Activated B cell treated with CpG ODN at 0.5 μM for 24 hours (primary cell): ENCODE measurements around the gene TBC1D30. TPM values are rescaled to one million over a fixed set of nuclear protein-coding genes. Genes with fewer than 3 reads are reported as not detected.
"Not testable (repeated sequence)": the region's sequence is repeated elsewhere in the genome, so short reads cannot be mapped to it uniquely, and the experiment has no call there.

ENCODE experiments used
- ATAC-seq: fragments of 200-7000 bp; cut with Tn5 transposase; one replicate; pipeline ENCODE4 v1.10.0; 2021; ENCODE audit warnings: low read depth, mild to moderate bottlenecking, moderate library complexity
- CTCF ChIA-PET: fragments of 350-600 bp; sonication (Branson Sonifier 250); formaldehyde crosslinking; loops from one replicate; lab custom pipeline; 2021; ENCODE audit warnings: antibody characterized with exemption; lab: Charles Lee
- POLR2A ChIA-PET: fragments of 350-600 bp; sonication (Branson Sonifier 250); formaldehyde crosslinking; loops from one replicate; lab custom pipeline; 2021; ENCODE audit warnings: antibody characterized with exemption; lab: Charles Lee
- DNase-seq: peaks from one replicate; pipeline ENCODE4 v3.0.0; 2022
- H3K27ac Mint-ChIP-seq: one replicate; pipeline ENCODE4 v1.8.0; 2020; ENCODE audit warnings: mixed read lengths
- H3K27me3 Mint-ChIP-seq: one replicate; pipeline ENCODE4 v1.8.0; 2021; ENCODE audit warnings: mixed read lengths
- H3K36me3 Mint-ChIP-seq: one replicate; pipeline ENCODE4 v1.8.0; 2021; ENCODE audit warnings: low read depth, mixed read lengths
- H3K4me1 Mint-ChIP-seq: one replicate; pipeline ENCODE4 v1.8.0; 2021; ENCODE audit warnings: mixed read lengths
- H3K4me3 Mint-ChIP-seq: one replicate; pipeline ENCODE4 v1.8.0; 2020; ENCODE audit warnings: mild to moderate bottlenecking, mixed read lengths
- H3K9me3 Mint-ChIP-seq: one replicate; pipeline ENCODE4 v1.8.0; 2020; ENCODE audit warnings: mixed read lengths
- intact Hi-C: fragments of 100-400 bp; cut with micrococcal nuclease; formaldehyde crosslinking; loops from one replicate; pipeline ENCODE4 v1.15.1; 2024
- total RNA-seq: library from RNA; stranded (reverse); gene quantifications from 2 replicates; pipeline ENCODE4 v1.2.3, GENCODE V29; 2022
- TF ChIP-seq, protein P1 (sequence below): fragments of 200-600 bp; IDR thresholded peaks from one replicate; pipeline ENCODE4 v1.8.0; 2022; ENCODE audit warnings: antibody characterized with exemption, mild to moderate bottlenecking

Gene TBC1D30, protein sequence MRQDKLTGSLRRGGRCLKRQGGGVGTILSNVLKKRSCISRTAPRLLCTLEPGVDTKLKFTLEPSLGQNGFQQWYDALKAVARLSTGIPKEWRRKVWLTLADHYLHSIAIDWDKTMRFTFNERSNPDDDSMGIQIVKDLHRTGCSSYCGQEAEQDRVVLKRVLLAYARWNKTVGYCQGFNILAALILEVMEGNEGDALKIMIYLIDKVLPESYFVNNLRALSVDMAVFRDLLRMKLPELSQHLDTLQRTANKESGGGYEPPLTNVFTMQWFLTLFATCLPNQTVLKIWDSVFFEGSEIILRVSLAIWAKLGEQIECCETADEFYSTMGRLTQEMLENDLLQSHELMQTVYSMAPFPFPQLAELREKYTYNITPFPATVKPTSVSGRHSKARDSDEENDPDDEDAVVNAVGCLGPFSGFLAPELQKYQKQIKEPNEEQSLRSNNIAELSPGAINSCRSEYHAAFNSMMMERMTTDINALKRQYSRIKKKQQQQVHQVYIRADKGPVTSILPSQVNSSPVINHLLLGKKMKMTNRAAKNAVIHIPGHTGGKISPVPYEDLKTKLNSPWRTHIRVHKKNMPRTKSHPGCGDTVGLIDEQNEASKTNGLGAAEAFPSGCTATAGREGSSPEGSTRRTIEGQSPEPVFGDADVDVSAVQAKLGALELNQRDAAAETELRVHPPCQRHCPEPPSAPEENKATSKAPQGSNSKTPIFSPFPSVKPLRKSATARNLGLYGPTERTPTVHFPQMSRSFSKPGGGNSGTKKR
- total RNA-seq: 0.13 and 0.32 TPM in 2 replicates

DNA sequence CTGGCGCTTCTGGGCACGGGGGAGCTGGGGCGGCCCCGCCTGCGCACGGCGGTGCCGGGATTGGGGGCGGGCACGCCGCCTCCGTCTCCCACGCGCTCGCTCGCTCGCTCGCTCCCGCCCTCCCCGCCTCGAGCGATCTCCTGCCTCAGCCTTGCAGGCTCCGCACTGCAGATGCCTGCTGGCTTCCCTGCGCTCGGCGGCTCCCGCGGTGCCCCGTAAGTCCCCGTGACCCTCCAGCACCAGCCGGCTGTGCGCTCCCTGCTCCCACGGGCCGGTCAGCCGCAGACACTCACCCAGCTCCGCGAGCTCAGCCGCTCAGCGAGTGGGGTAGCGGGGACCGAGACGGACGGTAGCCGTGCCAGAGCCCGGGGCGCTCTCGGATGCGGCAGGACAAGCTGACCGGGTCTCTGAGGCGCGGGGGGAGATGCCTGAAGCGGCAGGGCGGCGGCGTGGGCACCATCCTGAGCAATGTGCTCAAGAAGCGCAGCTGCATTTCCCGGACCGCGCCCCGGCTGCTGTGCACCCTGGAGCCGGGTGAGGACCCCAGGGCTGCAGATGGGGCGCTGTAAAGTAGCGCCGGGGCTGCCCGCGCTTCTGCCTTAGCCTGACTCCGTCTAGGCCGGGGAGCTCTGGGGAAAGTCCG is at the start of gene TBC1D30:
Gene TBC1D30 (plus strand): TSS at position 148 of the 643 bp plus-strand sequence. CDS start 233 bp downstream, at position 381.
- CTCF ChIA-PET: no interaction called here
- Mint-ChIP-seq H3K4me3 (peak within 1 kb of the TSS; percentile 73), H3K36me3 (no peaks in the 10 kb centered on the region), H3K27me3 (peaks cover 39% of the 10 kb centered on the region), H3K4me1 (peaks cover 17% of the 10 kb centered on the region), H3K27ac (no peak within 1 kb of the TSS), H3K9me3 (peaks cover 3% of the 10 kb centered on the region)
- TF ChIP-seq, protein P1, sequence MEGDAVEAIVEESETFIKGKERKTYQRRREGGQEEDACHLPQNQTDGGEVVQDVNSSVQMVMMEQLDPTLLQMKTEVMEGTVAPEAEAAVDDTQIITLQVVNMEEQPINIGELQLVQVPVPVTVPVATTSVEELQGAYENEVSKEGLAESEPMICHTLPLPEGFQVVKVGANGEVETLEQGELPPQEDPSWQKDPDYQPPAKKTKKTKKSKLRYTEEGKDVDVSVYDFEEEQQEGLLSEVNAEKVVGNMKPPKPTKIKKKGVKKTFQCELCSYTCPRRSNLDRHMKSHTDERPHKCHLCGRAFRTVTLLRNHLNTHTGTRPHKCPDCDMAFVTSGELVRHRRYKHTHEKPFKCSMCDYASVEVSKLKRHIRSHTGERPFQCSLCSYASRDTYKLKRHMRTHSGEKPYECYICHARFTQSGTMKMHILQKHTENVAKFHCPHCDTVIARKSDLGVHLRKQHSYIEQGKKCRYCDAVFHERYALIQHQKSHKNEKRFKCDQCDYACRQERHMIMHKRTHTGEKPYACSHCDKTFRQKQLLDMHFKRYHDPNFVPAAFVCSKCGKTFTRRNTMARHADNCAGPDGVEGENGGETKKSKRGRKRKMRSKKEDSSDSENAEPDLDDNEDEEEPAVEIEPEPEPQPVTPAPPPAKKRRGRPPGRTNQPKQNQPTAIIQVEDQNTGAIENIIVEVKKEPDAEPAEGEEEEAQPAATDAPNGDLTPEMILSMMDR: no peak
- intact Hi-C loops: no loop called here
- POLR2A ChIA-PET: interaction anchor here (0.6 kb wide), 1 partner anchor 31 kb away, joined by 4 read pairs; no protein-coding TSS in a partner anchor
- peak; percentile 16 for DNase-seq
- ATAC-seq: peak; percentile 40

DNA sequence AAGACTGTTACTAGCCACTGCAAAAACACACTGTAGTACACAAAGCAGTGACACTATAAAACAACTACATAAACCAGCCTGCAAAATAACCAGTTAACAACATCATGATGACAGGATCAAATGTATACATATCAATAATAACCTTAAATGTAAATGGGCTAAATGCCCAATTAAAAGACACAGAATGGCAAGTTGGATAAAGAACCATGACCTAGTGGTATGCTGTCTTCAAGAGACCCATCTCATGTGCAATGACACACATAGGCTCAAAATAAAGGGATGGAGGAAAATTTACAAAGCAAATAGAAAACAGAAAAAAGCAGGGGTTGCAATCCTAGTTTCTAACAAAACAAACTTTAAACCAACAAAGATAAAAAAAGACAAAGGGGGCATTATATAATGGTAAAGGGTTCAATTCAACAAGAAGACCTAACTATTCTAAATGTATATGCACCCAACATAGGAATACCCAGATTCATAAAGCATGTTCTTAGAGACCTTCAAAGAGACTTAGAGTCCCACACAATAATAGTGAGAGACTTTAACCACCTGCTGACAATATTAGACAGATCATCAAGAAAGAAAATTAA is 49.2 kb upstream of the TBC1D30 start:
- ATAC-seq, H3K27ac Mint-ChIP-seq, H3K4me1 Mint-ChIP-seq, POLR2A ChIA-PET, H3K4me3 Mint-ChIP-seq, DNase-seq, intact Hi-C loops, CTCF ChIA-PET: not testable (repeated sequence)
- Mint-ChIP-seq H3K36me3 (peaks cover 18% of the 10 kb centered on the region), H3K27me3 (peaks cover 50% of the 10 kb centered on the region), H3K9me3 (peaks cover 35% of the 10 kb centered on the region)

DNA sequence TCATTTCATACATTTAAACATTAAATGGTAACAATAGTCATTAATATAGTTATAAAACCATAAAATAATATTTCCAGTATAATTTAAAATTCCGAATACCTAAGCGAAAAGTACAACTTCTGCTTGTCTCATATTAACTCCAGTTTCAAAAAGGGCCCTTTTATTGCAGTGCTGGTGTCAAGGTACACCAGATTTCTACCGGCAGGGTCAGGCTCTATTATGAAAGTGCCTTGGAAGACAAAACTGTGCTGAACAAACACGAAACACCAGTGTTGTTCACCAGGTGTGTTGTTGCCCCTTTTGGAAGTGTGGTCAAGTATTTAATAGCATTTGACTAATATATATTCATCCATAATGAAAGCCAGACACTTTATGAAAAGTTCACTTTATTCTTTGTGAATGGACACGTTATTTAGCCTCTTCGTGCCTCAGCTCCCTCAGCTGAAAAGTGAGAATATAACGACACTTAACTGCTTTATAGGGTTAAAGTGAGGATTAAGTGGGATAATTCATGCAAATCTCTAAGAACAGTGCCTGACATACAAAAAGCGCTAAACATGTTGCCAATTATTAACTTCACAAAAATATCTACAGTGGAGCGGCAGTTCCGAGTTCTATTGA is 45.0 kb upstream of the TBC1D30 start:
- Mint-ChIP-seq H3K36me3 (peaks cover 12% of the 10 kb centered on the region), H3K4me1 (peaks cover 23% of the 10 kb centered on the region), H3K27ac (no peak overlapping the region), H3K9me3 (peaks cover 24% of the 10 kb centered on the region), H3K4me3 (peak overlapping the region; percentile 71), H3K27me3 (peaks cover 51% of the 10 kb centered on the region)
- TF ChIP-seq, protein P1: no peak
- CTCF ChIA-PET: interaction anchor here (0.8 to 1.3 kb wide), 2 partner anchors 16 to 17 kb away, joined by 3 read pairs; no protein-coding TSS in a partner anchor
- POLR2A ChIA-PET: no interaction called here
- DNase-seq (no peak), ATAC-seq (no peak)
- intact Hi-C loops: no loop called here

DNA sequence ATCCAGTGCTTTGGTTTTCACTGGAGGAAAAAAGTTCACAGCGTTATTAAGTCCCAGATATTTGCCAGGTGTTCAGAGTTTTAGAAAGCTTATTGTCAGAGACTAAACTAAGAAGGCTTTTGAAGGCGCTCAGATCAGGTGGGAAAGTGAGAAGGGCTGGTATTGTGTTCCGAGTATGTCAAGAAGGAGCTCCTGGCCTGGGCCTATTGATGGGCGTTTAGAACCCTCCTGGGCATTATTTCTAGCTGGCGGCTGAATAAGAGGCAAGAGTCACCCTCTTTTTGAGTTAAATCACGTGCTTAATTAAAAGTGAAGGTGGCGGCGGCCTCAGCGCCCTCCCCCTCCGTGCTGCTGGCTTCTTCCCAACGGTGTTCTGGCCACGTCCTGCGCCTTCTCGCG is 44.3 kb upstream of the TBC1D30 start:
- Mint-ChIP-seq H3K4me3 (peak overlapping the region; percentile 71), H3K9me3 (peaks cover 22% of the 10 kb centered on the region), H3K27me3 (peaks cover 51% of the 10 kb centered on the region), H3K27ac (no peak overlapping the region), H3K4me1 (peaks cover 23% of the 10 kb centered on the region), H3K36me3 (peaks cover 11% of the 10 kb centered on the region)
- POLR2A ChIA-PET: no interaction called here
- CTCF ChIA-PET: interaction anchor here (0.8 to 1.3 kb wide), 2 partner anchors 16 kb away, joined by 3 read pairs; no protein-coding TSS in a partner anchor
- ATAC-seq (no peak), DNase-seq (no peak)
- intact Hi-C loops: no loop called here
- TF ChIP-seq, protein P1: no peak
